ENCODE measurements around the gene HOXA4.
A peak's percentile ranks its signal among the peaks of the same experiment; 100 is the strongest.

DNA sequence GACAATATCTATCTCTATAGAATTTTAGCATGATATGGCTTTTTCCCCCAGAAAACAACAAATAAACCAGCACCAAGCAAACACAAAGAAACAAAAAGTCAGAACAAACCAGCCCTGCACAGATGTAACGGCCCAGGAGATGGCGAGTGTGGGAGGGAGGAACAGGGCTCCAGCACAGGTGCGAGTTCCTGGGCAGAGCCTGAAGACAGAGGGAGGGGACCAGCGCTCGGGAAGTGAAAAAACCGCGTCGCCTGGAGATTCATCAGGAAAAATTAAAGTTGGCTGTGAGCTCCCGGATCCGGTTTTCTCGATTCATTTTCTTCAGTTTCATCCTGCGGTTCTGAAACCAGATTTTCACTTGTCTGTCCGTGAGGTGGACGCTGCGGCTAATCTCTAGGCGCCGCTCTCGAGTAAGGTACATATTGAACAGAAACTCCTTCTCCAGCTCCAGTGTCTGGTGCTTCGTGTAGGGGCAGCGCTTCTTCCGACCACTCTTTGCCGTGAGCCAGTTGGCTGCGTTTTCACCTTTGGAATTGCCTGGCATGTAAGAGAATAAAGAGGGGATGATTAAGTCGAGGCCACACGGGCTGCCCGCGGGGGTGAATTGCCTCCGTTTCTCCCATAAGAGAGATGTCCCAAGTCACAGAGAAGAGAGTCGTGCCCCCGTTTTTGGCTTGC, 41.2 kb upstream of the HOXA4 start:
- TF ChIP-seq, protein P1, sequence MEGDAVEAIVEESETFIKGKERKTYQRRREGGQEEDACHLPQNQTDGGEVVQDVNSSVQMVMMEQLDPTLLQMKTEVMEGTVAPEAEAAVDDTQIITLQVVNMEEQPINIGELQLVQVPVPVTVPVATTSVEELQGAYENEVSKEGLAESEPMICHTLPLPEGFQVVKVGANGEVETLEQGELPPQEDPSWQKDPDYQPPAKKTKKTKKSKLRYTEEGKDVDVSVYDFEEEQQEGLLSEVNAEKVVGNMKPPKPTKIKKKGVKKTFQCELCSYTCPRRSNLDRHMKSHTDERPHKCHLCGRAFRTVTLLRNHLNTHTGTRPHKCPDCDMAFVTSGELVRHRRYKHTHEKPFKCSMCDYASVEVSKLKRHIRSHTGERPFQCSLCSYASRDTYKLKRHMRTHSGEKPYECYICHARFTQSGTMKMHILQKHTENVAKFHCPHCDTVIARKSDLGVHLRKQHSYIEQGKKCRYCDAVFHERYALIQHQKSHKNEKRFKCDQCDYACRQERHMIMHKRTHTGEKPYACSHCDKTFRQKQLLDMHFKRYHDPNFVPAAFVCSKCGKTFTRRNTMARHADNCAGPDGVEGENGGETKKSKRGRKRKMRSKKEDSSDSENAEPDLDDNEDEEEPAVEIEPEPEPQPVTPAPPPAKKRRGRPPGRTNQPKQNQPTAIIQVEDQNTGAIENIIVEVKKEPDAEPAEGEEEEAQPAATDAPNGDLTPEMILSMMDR (IDR thresholded peaks at IDR 0.05 in 2 of 3, conservative IDR thresholded peaks at IDR 0.05 in 1 of 3; ENCODE audit: borderline replicate concordance in 1 of 3, insufficient read depth in 1 of 3, low read depth in 2 of 3, low read length in 2 of 3), result 0 out of 6 replicates have a peak, but pooled peaks of 1 of the 3 experiments have one; percentile 4
- no peak for TF ChIP-seq SIN3A (IDR thresholded peaks at IDR 0.05; ENCODE audit: low read depth)
- peak; percentile 26 for TF ChIP-seq POLR2A (IDR thresholded peaks at IDR 0.05; ENCODE audit: borderline replicate concordance, extremely low read depth, insufficient read depth, insufficient read length)
